Measurements from ENCODE around the gene CSMD2.

The CSMD2 gene

GRCh38 chr1:33524586-33524985 is 640.4 kb downstream of the CSMD2 start:
- DNase-seq (ENCODE audit: low read depth), result no peak
- no peak for TF ChIP-seq CTCF (IDR thresholded peaks at IDR 0.05; ENCODE audit: control insufficient read depth, extremely low read depth, insufficient read depth)
- no peak overlapping the region for H3K4me3 ChIP-seq (ENCODE audit: low read depth, low read length)

- H3K4me3 ChIP-seq (ENCODE audit: low read depth, low read length), result no peak overlapping the region
- TF ChIP-seq CTCF (IDR thresholded peaks at IDR 0.05; ENCODE audit: control insufficient read depth, extremely low read depth, insufficient read depth), result no peak
- DNase-seq (ENCODE audit: low read depth), result no peak
These were observed 645.7 kb downstream of the CSMD2 start for GRCh38 chr1:33519240-33519884.

GRCh38 chr1:33517596-33518250 is 647.3 kb downstream of the CSMD2 start:
- DNase-seq (ENCODE audit: low read depth), result no peak
- no peak overlapping the region for H3K4me3 ChIP-seq (ENCODE audit: low read depth, low read length)
- TF ChIP-seq CTCF (IDR thresholded peaks at IDR 0.05; ENCODE audit: control insufficient read depth, extremely low read depth, insufficient read depth), result no peak

GRCh38 chr1:33516891-33517567 is 648.0 kb downstream of the CSMD2 start:
- TF ChIP-seq CTCF (IDR thresholded peaks at IDR 0.05; ENCODE audit: control insufficient read depth, extremely low read depth, insufficient read depth), result no peak
- no peak overlapping the region for H3K4me3 ChIP-seq (ENCODE audit: low read depth, low read length)
- DNase-seq (ENCODE audit: low read depth), result no peak

GRCh38 chr1:33516428-33516827 is 648.6 kb downstream of the CSMD2 start:
- no peak for DNase-seq (ENCODE audit: low read depth)
- H3K4me3 ChIP-seq (ENCODE audit: low read depth, low read length), result no peak overlapping the region
- TF ChIP-seq CTCF (IDR thresholded peaks at IDR 0.05; ENCODE audit: control insufficient read depth, extremely low read depth, insufficient read depth), result no peak

GRCh38 chr1:33515607-33516006 is 649.4 kb downstream of the CSMD2 start:
- no peak overlapping the region for H3K4me3 ChIP-seq (ENCODE audit: low read depth, low read length)
- DNase-seq (ENCODE audit: low read depth), result no peak
- no peak for TF ChIP-seq CTCF (IDR thresholded peaks at IDR 0.05; ENCODE audit: control insufficient read depth, extremely low read depth, insufficient read depth)

All from LNCaP clone FGC (cell line).